ENCODE results near the gene TRIM10.
"Not testable (repeated sequence)": the region's sequence is repeated elsewhere in the genome, so short reads cannot be mapped to it uniquely, and the experiment has no call there.

The TRIM10 gene

GRCh38 chr6:30152910-30153610 lies 8.0 kb downstream of the TRIM10 start:
- no peak for DNase-seq

- DNase-seq = no peak
Observed at GRCh38 chr6:30152016-30152673, 8.9 kb downstream of the TRIM10 start.

GRCh38 chr6:30151580-30151979 lies 9.4 kb downstream of the TRIM10 start:
- DNase-seq = no peak

GRCh38 chr6:30150671-30151395 lies 10.2 kb downstream of the TRIM10 start:
- DNase-seq = no peak

GRCh38 chr6:30149858-30150550 lies 11.0 kb downstream of the TRIM10 start:
- DNase-seq = no peak

- no peak for DNase-seq
Observed at GRCh38 chr6:30149234-30149633, 11.8 kb downstream of the TRIM10 start.

GRCh38 chr6:30147096-30147495 lies 13.9 kb downstream of the TRIM10 start:
- no peak for DNase-seq

GRCh38 chr6:30145818-30146217 lies 15.2 kb downstream of the TRIM10 start:
- DNase-seq = no peak

GRCh38 chr6:30144811-30145210 lies 16.2 kb downstream of the TRIM10 start:
- DNase-seq = no peak

- DNase-seq = no peak
Observed at GRCh38 chr6:30143780-30144179, 17.2 kb downstream of the TRIM10 start.

- no peak for DNase-seq
Observed at GRCh38 chr6:30142665-30143064, 18.3 kb downstream of the TRIM10 start.

- not testable (repeated sequence) for DNase-seq
Observed at GRCh38 chr6:30140240-30140639, 20.8 kb downstream of the TRIM10 start.

- no peak for DNase-seq
Observed at GRCh38 chr6:30136570-30137286, 24.3 kb downstream of the TRIM10 start.

- DNase-seq = no peak
Observed at GRCh38 chr6:30135757-30136156, 25.3 kb downstream of the TRIM10 start, which contains the start of gene TRIM40. Gene TRIM40, plus strand, starts transcription at chr6:30136140. Its CDS starts 897 bp downstream, at chr6:30137037.

GRCh38 chr6:30135147-30135546 lies 25.9 kb downstream of the TRIM10 start:
- no peak for DNase-seq

- DNase-seq = no peak
Observed at GRCh38 chr6:30131947-30132497, 29.0 kb downstream of the TRIM10 start.

GRCh38 chr6:30130887-30131862 lies 29.8 kb downstream of the TRIM10 start:
- peak; percentile 87 for DNase-seq

GRCh38 chr6:30130179-30130679 lies 30.8 kb downstream of the TRIM10 start:
- no peak for DNase-seq

GRCh38 chr6:30129265-30130178 lies 31.5 kb downstream of the TRIM10 start:
- no peak for DNase-seq

All from CD4-positive, alpha-beta T cell treated with Interleukin-17A for 1 hour (primary cell).